Umbilical cord (tissue), 2 donors: ENCODE measurements around the gene MRPS35. TPM values are rescaled to one million over a fixed set of nuclear protein-coding genes. Genes with fewer than 3 reads are reported as not detected.

Experiments
- DNase-seq: peaks from one replicate; pipeline ENCODE4 v3.0.0-alpha.2; 2015; ENCODE audit warnings: low spot score
- total RNA-seq: library from RNA; depleted of rRNA; stranded (reverse); fragments of >200 nt; gene quantifications from one replicate; pipeline ENCODE4 v1.2.3, GENCODE V29; 2014; ENCODE audit warnings: low replicate concordance; ENCODE audit not compliant: insufficient read depth

MRPS35 gene
- 32.3 TPM for total RNA-seq

DNA sequence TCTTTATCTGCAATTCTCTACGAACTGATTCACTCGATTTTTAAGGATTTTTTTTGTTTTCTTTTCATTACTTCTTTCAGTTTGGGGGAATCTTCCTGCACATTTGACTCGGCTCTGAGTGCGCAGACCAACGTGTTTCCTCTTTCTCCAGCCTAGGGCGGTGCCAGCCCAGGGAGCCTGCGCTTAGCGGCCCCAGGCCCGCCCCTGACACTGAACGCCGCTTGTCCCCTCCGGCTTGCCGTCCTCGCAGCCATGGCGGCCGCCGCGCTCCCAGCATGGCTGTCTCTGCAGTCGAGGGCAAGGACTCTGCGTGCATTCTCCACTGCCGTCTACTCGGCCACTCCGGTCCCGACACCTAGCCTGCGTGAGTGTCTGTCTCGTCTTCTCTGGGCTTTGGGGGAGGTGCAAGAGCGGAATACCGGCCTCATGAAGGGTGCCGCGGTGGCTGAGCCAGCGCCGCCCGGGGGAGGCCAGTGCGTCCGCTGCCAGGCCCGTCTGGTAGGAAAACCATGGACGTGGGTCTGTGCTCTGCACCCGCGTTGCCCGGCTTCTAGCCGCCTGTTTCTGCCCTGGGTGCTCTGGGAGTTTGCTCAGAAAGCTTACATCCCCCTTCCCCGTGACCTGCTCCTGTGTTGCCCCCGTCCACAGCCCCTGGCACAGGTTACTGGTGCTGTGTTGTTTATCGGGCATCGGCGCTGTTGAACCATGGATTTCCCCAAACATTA lies at the start of gene MRPS35:
Gene MRPS35 (plus strand): TSS at position 241 of the 725 bp plus-strand sequence. CDS start 12 bp downstream, at position 253.
- peak; percentile 94 for DNase-seq

DNA sequence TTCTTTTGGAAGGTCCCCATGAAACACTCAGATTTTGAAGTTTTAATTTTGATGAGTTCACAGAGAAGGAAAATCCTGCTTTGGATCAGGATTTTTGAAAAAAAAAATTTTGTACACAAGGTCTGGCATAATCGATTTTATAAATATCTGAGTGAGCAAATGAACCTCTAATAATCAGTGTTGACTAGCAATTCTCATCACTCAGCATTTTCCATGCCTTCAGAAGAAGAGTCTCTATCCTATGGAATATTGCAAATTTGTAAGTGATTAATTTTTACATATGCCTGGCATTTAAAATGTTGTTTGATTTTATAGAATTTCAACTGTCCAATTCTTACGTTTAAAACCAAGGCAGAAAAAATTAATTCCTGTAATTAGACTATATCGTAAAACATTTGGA lies 44.9 kb upstream of the MRPS35 start:
- DNase-seq, result no peak

DNA sequence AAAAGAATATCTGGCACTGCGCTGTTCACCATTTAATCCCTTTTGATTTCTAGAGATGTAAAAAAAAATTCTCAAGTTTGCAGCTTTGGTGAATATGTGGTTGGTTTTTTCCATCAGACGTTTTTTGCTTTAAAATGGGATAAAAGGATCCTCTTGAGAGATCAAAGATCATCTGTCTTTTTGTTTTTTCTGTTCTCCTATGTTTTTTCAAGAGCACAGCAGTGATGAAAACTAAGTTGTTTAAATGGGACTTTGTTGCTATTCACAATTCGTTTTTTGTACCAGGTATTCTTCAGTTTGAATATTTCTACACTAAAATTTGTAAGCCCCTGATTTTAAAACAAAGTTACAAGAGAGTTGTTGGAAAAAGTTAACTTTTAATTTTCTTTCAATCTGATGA lies 44.1 kb upstream of the MRPS35 start:
- DNase-seq, result no peak

DNA sequence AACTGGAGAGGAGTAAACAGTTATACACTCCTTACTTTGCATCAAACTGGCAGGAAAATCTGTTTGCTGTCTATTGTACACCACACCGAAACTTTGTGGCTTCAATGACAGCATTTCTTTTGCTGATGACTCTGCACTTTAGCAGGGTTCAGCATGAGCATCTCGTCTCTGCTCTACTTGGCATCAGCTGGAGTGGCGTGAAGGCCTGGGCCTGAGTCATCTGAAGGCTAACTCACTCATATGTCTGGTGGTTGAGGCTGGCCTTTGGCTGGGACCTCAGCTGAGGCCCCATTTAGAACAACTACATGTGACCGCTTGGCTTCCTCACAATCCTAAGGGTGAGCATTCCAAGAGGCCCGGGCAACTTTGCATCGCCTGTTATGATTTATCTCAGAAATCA lies 43.1 kb upstream of the MRPS35 start:
- no peak for DNase-seq

DNA sequence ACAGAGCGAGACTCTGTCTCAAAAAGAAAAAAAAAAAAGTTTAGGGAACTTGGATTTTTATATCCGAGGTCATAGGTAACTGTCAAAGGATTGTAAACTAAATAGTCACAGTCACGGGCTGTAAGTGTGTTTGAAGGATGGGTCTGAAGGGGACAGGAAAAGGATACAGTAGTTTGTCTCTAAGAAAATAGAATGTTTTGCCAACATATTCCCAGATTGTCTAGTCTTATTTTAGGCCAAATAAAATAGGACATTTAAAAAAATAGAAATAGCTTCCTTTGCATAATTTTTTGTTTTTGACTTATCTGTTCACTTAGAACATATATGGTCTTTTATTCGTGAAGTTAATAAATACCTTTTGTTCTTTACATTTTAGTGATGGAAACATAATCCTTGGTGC lies 38.6 kb upstream of the MRPS35 start:
- no peak for DNase-seq

DNA sequence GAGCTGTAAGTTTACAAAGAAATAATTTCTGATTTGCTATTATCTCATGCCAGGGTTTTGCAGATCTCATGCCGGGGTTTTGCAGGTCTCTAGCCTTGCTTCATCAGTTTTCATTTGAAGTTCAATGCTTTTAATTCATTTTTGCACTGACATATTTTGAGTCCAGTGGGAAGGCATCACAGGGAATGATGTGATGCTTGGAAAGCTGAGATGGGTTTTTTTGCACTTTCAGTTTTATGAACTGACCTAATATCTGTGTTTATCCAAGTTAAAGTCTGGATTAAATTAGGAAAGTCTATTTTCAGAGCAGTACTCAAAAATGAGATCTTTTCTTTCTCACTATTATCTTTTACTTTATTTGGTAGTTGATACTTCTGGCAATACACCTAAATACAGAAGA lies 38.0 kb upstream of the MRPS35 start:
- DNase-seq, result no peak

DNA sequence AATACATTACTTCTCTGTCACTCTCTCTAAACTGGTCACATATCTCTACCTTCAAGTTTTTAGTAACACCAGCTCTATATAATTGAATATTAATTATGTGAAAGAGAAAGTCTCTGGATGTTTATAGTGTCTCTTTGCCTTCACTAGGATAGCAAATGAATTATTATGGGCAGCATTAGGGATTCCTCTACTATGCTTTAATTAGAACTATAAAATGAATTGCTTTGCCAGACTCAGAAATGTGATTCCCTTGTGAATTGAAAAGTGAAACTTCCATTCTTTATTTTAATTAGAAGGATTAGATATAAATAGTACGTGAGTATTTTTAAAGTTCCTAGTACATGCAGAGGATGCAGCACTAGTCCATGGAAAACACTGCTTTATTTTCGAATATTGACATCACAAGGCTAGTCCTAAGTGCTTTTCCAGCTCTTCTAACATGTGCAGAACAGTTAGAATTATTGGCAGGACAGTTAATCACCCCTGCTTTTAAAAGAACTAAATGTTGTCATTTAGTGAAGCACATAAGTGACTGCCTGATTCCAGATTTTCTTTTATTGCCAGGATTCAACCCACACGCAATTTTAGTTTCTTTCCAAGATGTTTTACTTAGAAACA lies 37.4 kb upstream of the MRPS35 start:
- DNase-seq, result peak; percentile 35

DNA sequence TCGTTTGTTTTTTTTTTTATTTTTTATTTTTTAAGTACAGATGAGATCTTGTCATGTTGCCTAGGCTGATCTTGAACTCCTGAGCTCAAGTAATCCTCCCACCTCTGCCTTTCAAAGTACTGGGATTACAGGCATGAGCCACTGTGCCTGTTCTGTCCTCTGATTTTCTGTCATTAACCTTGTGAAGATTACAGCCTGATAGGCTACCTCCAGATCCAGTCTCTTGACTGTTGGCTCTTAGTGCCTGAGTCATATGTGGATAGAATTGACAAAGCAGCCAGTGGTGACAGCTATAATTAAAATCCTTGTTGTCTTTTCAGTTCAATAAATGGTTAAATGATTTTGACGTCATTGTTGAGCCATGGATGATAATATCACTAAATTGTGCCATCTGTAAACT lies 35.6 kb upstream of the MRPS35 start:
- DNase-seq, result no peak

DNA sequence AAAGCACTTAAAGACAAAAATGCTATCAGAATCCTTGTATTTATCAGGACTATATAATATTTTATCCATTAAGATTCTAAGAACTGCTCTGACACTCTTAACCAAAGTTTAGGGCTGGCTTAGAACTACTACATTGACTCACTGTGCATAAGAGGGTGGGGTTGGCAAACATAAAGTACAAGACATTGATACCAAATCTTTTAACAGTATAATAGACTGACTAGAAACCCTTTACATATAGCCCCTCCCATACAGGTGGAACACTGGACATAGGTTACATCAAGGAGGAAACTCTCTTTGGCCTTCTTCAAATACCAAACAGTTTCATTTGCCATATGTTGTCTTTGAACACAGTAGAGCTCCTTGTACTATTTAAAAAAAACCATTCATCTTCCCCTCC lies 30.0 kb upstream of the MRPS35 start:
- no peak for DNase-seq

DNA sequence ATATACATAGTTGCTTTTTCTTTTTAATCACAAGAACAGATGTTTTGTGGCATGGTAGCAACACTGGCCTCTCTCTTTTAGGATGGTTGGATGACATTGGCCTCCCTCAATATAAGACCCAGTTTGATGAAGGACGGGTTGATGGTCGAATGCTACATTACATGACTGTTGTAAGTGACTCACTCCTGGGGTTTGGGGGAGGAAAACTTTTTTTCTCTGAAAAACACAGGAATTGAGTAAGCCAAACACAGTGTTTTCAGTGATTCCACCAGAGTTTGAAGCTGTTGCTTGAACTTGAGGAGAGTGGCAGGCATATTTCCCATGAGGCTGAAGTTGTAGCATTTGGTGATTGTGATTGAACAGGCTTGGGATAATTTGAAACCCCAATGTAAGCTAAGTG lies 28.1 kb upstream of the MRPS35 start:
- no peak for DNase-seq

DNA sequence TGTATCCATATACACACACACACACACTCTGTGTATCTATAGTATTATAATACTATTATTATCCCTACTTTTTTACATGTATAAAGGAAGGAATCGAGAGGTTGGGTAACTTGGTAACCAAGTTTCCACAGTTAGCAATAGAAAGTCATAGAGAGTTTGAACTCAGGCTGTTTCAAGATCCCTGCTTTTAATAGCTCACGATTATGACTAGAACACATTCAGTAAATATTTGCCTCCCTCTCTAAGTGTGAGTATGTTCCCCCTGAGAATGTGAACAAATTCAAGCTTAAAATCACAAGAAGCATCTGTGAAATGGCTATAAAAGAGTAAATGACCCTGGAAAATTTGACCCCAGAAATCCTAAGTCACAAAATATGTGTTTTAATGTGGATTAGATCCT lies 25.4 kb upstream of the MRPS35 start:
- DNase-seq, result no peak

DNA sequence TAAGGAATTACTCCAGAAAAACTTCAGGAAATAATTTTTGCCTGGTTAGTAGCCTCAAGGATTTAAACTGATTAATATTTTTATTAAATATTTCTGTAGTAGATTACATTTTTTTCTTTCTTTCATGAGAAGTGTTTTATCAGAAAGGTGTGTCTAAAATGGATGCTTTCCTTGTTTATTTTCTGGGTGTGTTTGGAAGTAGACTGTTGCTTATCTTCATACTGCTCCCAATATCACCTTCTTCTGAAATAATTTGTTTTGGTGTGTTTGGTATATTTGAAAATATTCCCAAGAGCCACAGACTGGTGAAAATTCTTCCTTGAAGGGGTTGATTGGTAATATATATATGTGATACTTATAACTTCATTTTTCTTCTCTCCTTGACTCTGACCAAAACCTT lies 24.5 kb upstream of the MRPS35 start:
- DNase-seq, result no peak

DNA sequence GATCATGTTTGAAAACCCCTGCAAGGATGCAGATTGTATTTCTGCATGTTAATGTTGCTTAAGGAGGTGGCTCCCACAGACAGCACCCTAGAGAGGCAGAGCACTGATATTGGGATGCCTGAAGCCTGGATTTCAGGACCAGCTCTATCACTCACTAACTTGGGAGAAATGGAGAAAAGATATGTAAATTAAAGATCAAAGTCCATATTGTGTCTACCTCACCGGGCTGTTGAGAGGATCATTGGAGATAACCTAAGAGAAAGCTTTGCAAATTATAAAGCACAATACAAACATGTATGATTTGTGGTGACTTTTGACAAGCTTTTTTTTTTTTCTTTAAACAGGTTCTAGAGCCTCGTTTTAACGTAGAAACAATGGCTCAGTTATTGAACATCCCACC lies 22.0 kb upstream of the MRPS35 start:
- DNase-seq, result no peak

DNA sequence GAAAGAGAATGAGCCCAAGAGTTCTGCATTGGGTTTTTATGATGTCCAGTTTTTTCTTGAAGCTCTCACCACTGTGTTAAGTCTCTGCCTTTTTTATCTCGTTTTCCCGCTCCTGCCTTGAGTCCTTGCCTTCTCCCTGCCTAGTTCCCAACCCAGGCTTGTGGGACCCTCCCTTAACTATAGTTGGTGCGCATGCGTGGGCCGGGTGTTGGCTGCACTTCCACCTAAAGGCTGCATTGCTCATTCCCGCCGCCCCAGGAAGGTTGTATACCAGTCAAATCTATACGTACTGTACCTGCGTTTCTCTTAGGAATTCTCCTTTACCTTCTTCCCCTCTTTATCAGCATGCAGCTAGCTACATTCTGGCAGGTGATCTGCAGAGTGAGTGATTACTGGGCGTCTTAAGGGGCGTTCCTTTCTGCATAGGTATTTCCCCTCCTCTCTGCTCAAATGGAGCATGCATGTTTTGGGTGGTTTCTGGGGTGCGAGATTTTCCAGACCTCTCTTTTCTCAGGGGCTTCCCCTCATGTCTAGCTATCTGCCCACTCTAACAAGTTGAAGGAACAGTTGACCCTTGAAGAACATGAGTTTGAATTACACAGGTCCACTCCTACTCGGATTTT lies 21.0 kb upstream of the MRPS35 start:
- no peak for DNase-seq

DNA sequence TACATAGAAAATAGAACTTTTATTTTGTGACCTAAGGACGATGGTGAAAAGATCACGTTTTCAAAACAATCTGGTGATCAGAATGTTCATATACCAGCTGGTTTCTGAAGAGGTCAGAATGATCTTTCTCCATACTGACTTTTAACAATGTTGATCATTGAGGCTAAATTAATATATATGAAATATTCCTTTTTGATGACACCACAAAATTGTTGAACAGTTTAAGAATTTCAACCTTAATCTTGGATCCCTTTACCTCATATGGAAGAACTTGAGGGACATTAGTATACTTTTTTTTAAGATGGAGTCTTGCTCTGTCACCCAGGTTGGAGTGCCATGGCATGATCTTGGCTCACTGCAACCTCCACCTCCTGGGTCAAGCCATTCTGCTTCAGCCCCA lies 17.2 kb upstream of the MRPS35 start:
- no peak for DNase-seq

DNA sequence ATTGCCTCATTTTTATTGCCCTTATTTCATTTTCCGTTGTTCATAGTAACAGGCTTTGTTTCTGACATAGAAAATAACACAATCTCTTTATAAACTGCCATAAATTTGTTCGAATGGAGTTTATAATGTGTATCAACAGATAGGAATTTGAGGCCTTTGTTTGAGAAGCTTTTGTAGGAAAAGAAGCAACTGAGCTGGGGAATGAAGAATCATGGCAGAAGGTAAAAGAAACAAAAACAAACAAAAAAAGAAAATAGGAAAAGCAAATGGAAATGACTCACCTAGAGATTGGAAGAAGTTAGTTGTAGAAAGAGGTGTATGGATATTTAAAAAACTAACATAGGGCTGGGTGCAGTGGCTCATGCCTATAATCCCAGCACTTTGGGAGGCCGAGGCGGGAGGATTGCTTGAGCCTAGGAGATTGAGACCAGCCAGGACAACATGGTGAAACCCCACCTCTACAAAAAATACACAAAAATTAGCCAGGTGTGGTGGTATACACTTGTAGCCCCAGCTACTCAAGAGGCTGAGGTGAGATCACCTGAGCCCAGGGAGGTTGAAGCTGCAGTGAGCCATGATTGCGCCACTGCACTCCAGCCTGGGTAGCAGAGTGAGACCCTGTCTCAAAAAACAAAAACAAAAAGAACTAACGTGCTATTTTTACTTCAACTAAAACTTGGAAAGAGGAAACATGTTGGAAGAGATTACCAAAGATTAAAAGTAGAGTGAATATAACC lies 14.9 kb upstream of the MRPS35 start:
- no peak for DNase-seq

DNA sequence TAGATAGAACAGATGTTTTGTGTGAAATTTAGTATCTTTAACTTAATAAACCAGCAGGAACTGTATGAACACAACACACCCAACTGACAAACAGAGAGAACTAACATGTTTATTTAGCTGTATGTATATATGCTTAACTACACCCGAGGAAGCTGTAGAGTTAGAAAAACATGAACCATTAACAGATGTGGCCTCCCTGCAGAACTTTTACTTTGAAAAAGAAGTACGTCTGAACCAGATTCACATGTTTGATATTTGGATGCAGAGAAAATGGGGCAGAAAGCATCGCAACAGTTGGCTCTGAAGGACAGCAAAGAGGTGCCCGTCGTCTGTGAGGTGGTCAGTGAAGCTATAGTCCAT lies 14.4 kb upstream of the MRPS35 start, which contains the start of gene REP15:
Gene REP15 (plus strand): TSS at position 155 of the 360 bp plus-strand sequence. CDS start 116 bp downstream, at position 271.
- no peak for DNase-seq

DNA sequence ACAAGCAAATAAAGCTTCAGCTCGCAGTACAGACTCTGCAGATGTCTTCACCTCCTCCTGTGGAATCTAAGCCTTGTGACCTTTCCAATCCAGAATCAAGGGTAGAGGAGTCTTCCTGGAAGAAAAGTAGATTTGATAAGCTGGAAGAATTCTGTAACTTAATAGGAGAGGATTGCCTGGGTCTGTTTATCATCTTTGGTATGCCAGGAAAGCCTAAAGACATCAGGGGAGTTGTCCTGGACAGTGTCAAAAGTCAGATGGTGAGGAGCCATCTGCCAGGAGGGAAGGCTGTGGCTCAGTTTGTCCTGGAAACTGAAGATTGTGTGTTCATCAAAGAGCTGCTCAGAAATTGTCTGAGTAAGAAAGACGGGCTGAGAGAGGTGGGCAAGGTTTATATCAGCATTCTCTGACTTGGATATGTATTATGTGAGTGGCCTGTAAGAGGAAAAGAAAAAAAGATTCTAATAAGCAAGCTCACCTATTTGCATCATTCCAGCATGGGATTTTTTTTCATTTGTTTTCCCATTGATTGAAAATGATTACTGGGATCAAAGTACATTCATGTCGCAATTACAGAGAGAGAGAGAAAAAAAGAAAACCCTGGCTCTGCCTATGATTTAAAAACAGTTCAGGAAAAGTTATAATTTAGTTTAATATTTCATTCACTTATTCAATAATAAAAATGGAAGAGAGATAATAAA lies 13.6 kb upstream of the MRPS35 start:
- peak; percentile 79 for DNase-seq

DNA sequence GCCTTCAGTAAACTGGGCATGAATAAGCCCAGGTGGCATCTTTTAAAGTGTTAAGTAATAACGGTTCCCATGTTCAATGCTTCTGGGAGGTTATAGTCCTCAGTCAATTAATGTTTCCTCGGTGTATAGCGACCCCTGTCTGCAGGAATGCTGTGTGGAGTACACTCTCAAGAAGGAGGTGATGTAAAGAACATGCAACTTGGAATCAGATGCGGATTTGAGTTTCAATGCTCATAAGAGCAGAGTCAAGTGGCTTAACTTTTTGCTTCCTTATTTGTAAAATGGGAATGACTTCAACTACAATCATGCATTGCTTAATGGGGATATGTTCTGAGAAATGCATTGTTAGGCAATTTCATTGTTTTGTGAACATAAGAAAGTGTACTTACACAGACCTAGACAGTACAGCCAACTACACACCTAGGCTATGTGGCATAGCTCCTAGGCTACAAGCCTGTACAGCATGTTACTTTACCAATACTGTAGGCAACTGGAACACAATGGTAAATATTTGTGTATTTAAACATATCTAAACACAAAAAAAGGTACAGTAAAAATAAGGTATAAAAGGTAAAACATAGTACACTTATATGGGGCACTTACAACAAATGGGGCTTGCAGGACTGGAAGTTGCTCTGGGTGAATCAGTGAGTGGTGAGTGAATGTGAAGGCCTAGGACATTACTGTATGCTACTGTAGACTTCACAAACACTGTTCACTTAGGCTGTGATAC lies 6.7 kb upstream of the MRPS35 start:
- peak; percentile 81 for DNase-seq

DNA sequence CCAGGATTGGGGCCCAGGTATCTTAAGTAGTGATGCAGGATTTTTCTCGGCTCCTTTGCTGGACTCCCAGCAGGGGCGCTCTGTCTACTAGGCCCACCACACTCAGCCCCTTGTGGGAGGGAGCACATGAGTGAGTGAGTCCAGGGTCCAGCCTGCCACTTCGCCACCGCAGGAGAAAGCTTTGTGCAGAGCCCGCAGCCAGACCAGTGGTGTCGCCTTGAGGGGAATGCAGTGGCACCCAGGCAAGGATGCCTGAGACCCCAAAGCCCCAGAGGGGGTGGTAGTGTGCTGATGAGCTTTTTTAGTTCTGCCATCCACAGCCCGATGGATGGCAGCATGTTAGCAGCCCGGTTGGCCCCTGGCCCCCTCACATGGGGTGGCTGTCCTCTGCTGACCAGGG lies 5.4 kb upstream of the MRPS35 start:
- no peak for DNase-seq

DNA sequence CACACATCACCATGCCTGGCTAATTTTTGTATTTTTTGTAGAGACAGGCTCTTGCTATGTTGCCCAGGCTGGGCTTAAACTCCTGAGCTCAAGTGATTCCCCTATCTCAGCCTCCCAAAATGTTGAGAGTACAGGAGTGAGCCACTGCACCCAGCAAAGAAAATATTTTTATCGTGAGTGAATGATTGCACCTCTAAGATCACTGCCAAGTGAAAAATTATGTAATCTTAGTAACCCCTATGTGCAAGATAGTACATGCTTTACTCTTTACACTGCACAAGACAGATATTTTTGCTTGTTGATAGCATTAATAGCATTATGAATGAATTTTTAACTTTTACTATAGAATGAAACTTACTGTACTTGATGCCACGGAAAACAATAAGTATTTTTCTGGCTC lies 3.4 kb upstream of the MRPS35 start:
- no peak for DNase-seq
